ENCODE results near the gene LYPD8.

Gene LYPD8

DNA sequence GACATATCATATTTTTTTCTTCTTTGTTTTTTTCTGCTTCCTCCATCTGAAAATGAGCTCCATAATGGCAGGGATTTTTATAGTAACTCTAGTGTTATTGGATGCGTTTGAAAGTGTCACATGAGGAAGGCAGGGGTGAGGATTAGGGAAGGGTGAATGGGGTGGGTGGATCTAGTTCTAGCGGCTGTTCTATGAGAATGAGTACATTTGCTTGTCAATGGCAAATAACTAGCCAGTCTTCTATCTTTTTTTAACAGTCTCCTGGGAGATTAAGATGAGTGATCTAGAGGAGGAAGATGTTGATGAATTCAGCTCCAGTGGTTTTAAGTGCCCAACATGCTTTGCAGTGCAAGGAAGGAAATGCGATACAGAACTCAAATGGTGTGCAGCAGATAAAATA is 58.8 kb downstream of the LYPD8 start:
- DNase-seq, result no peak

GRCh38 chr1:248696261-248696660 is 59.3 kb downstream of the LYPD8 start:
- no peak for DNase-seq

DNA sequence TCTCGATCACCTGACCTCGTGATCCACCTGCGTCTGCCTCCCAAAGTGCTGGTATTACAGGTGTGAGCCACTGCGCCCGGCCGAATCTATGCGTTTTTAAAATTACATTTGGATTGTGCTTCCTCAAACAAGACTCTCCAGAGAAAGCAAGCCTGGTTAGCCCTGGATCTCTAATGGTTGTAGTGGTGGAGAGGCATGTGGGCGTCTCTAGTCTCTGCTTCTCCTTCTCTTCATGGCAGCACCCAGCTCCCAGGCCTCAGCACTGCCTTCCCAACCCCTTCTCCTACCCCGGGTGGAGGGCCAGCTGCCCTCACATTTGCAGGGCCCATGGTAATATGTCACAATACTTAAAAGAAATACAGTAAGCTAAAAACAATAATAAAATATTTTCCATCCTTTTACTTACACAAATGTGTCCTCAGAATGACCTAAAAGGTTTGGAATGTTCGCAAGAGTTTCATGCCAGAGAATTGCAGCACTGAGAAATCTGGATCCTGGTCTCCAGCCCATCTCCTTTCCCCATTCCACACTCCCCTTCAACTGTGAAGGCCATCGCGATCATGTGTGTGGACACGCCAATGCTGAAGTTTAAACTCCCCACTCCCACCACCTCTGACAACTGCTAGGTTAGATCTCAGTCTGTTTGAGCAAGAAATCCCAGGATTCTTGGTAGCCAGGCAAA is 60.0 kb downstream of the LYPD8 start:
- no peak for DNase-seq

GRCh38 chr1:248691567-248692155 is 63.9 kb downstream of the LYPD8 start:
- no peak for DNase-seq
